A549 treated with CORT108297 at 1 μM for 4 hours (cell line): Measurements from ENCODE around the gene USB1. TPM values are rescaled to one million over a fixed set of nuclear protein-coding genes. Genes with fewer than 3 reads are reported as not detected.

ENCODE experiments used
- total RNA-seq: library from RNA; stranded (reverse); fragments of 200-300 nt; extraction: Qiagen RNA extraction; gene quantifications from 5 replicates; pipeline ENCODE4 v1.2.3, GENCODE V29; 2022

USB1 gene, protein sequence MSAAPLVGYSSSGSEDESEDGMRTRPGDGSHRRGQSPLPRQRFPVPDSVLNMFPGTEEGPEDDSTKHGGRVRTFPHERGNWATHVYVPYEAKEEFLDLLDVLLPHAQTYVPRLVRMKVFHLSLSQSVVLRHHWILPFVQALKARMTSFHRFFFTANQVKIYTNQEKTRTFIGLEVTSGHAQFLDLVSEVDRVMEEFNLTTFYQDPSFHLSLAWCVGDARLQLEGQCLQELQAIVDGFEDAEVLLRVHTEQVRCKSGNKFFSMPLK
- 93.6 to 95.9 TPM (median 95.0 TPM) in 5 replicates for total RNA-seq

GRCh38 chr16:58000706-58001676, at the start of gene USB1:
Gene USB1 (plus strand): TSS chr16:58001407. CDS start chr16:58001484, 77 bp downstream.

GRCh38 chr16:57970970-57971369, 30.2 kb upstream of the USB1 start, which contains the start of gene CNGB1:
Gene CNGB1 (minus strand): TSS chr16:57971128. CDS start chr16:57967286, 3,842 bp downstream.

GRCh38 chr16:57999971-58000705, 1.1 kb upstream of the USB1 start, which contains the start of gene ZNF319:
Gene ZNF319 (minus strand): TSS chr16:58000672. CDS start chr16:57998265, 2,407 bp downstream.

DNA sequence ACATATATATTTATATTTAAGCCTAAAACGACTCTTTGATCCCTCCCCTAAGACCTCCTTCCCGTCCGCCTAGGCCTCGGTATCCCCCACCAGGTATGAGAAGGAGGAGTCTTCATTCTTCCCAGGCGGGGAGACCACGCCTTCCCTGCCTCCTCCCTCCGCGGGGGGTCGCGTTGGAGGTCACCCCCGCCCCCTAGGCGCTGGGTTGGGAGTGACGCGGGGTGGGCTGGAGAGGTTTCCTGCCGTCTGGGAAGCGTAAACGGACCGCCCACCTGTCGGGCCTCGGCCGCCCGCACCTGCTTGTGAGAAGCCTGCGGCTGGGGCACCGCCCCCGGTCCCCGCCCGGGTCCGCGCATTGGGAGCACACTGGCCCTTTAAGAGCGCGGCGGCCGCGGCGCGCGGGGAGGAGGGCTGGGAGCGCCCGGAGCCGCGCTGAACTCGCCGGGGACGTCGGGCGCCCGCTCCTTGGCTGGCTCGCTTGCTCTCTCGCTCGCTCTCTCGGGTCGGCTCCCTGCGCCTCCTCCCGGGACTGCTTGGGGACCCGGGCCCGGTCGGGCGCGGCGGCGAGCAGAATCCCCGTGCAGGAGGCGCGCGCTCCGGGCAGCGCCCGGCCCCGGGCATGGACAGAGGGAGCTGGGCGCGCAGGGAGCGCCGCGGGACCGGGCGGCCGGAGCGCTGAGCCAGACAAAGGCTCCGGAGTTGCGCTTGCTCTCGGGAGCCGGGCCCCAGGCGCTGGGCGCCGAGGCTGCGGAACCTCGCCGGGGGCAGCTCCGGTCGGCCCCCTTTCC, 24.3 kb downstream of the USB1 start, which contains the start of gene MMP15:
MMP15 (plus strand) TSS at position 404 of the 788 bp plus-strand sequence. CDS start 597 bp downstream, outside the sequence.

Other genes with a start within 250 kb of the USB1 start
- 144 to 205 TPM (median 203 TPM) in 5 replicates for gene KIFC3, start 198.9 kb upstream of the USB1 start, total RNA-seq
- 0.07 to 0.45 TPM (median 0.16 TPM) in 5 replicates for gene CNGB1, start 30.3 kb upstream of the USB1 start, total RNA-seq
- gene ZNF319, start 735 bp upstream of the USB1 start, total RNA-seq: 12.0 to 18.2 TPM (median 17.4 TPM) in 5 replicates
- 17.4 to 25.7 TPM (median 22.6 TPM) in 5 replicates for gene MMP15, start 24.3 kb downstream of the USB1 start, total RNA-seq
- 52.2 to 59.2 TPM (median 55.7 TPM) in 5 replicates for gene CFAP20, start 128.0 kb downstream of the USB1 start, total RNA-seq
- gene CSNK2A2, start 196.7 kb downstream of the USB1 start, total RNA-seq: 49.8 to 67.3 TPM (median 51.6 TPM) in 5 replicates